Measurements from ENCODE around the gene BOD1L1.

The BOD1L1 gene

DNA sequence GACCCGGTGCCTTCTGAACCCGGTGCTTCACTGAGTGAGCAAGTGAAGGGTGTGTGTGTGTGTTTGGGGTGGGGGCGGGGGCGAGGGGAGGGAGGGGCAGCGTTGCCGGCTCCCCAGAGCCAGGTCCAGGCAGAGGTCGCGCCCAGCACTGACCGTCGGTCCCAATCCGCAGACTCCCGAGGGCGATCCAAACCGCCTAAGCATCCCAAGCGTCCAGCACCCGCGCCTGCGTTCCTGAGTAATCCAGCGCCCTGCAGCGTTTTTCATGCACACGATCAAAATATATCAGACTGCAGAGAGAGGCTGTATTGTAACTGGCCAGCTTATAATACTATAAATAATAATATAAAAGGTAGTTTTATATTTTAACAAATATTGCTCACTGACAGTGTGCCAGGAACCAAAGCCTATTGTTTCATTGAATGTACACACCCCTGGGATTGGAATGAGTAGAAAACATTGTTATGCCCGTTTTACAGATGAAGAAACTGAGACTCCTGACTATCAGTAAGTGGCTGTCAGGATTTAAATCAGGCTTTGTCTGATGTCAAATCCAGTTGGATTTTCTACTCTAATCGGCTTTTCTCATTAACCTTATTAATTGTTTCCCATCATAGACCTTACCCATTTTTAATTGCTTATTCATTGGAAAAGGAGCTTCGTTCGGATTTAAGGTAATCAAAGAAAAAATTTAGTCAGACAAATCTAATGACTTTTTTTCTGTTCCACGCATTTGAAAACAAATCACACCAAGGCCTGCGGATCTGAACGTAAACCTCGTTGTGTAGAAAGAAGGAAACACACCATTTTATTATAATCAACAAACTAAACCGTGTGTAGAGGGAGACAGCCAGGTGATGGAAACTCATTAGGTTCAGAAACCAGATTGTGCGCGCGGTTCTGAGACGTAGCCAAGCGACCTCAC is 79.2 kb downstream of the BOD1L1 start:
- POLR2A ChIA-PET: no interaction called here
- no peak overlapping the region for H3K4me3 ChIP-seq (ENCODE audit: low read depth, low read length)
- TF ChIP-seq, protein P1, sequence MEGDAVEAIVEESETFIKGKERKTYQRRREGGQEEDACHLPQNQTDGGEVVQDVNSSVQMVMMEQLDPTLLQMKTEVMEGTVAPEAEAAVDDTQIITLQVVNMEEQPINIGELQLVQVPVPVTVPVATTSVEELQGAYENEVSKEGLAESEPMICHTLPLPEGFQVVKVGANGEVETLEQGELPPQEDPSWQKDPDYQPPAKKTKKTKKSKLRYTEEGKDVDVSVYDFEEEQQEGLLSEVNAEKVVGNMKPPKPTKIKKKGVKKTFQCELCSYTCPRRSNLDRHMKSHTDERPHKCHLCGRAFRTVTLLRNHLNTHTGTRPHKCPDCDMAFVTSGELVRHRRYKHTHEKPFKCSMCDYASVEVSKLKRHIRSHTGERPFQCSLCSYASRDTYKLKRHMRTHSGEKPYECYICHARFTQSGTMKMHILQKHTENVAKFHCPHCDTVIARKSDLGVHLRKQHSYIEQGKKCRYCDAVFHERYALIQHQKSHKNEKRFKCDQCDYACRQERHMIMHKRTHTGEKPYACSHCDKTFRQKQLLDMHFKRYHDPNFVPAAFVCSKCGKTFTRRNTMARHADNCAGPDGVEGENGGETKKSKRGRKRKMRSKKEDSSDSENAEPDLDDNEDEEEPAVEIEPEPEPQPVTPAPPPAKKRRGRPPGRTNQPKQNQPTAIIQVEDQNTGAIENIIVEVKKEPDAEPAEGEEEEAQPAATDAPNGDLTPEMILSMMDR (IDR thresholded peaks at IDR 0.05; ENCODE audit: insufficient read depth, low read length, missing control alignments): no peak
- no peak for DNase-seq (ENCODE audit: low read depth, low spot score)
- CTCF ChIA-PET: interaction anchor here (0.6 to 7.6 kb wide), 15 partner anchors 10 to 821 kb away, joined by 3 to 68 read pairs (median 4); no protein-coding TSS in a partner anchor

GRCh38 chr4:13547485-13548041 is 80.0 kb downstream of the BOD1L1 start:
- TF ChIP-seq, protein P1 (IDR thresholded peaks at IDR 0.05; ENCODE audit: insufficient read depth, low read length, missing control alignments): no peak
- 0 out of 2 replicates have a peak overlapping the region, but pooled peaks have one; percentile 8 for H3K4me3 ChIP-seq (ENCODE audit: low read depth, low read length)
- POLR2A ChIA-PET: no interaction called here
- DNase-seq (ENCODE audit: low read depth, low spot score): no peak
- CTCF ChIA-PET: interaction anchor here (0.8 to 7.6 kb wide), 6 partner anchors 14 to 821 kb away, joined by 3 to 68 read pairs (median 4); no protein-coding TSS in a partner anchor

DNA sequence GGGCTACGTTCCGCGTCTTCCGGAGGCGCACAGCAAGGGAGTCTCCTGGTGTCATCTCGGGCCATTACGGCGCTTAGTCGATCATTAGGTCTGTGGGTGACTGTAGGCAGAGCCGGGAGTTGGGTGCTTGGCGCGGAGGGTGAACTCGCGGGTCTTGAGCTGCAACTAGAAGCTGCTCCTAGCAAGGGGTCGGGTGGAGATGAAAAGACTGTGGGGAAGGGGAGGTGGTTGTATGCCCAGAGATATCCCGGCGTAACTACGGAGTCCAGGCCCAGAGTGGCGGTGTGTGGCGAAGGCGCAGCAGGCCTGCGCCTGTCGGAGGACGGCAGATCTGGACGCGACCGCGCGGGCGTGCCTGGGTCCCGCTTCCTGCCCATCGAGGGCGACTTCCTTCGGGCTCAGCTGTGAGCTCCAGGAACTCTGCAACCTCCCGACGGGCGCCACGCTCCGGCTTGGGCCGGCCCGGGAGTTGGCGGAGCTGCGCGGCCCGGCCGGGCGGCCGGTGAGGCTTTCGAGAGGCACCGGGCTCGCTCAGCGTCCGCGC is 80.5 kb downstream of the BOD1L1 start:
- no peak for DNase-seq (ENCODE audit: low read depth, low spot score)
- peak overlapping the region; percentile 15; the same call in 1 of the 2 replicates for H3K4me3 ChIP-seq (ENCODE audit: low read depth, low read length)
- ChIA-PET POLR2A (no interaction called here), CTCF (interaction anchor here (0.8 to 7.6 kb wide), 2 partner anchors 695 to 819 kb away, joined by 3 to 68 read pairs; no protein-coding TSS in a partner anchor)
- TF ChIP-seq, protein P1 (IDR thresholded peaks at IDR 0.05; ENCODE audit: insufficient read depth, low read length, missing control alignments): no peak

GRCh38 chr4:13546142-13546940 is 81.2 kb downstream of the BOD1L1 start:
- ChIA-PET POLR2A (no interaction called here), CTCF (interaction anchor here (0.8 to 7.6 kb wide), 2 partner anchors 695 to 819 kb away, joined by 3 to 68 read pairs; no protein-coding TSS in a partner anchor)
- TF ChIP-seq, protein P1 (IDR thresholded peaks at IDR 0.05; ENCODE audit: insufficient read depth, low read length, missing control alignments): no peak
- H3K4me3 ChIP-seq (ENCODE audit: low read depth, low read length): no peak overlapping the region
- DNase-seq (ENCODE audit: low read depth, low spot score): no peak

DNA sequence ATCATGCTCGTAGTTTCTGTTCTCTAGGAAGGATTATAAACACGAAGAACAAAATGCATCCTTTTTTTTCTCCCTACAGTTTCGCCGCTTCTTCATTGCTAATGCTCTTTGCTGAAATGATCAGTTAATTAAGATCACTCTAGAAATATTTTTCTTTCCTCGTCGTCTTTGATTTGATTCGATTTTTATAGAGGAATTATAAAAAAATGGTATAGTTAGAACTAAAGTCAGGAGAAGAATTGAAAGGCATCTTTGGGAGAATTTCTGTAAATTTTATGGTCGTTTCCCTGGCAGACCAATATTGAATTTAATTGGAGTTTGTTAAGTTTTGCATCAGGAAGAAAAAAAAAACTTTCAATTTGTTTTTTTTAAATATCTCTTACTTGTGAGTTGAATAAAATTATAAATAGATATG is 82.1 kb downstream of the BOD1L1 start:
- no peak for DNase-seq (ENCODE audit: low read depth, low spot score)
- H3K4me3 ChIP-seq (ENCODE audit: low read depth, low read length): peak overlapping the region; percentile 57
- POLR2A ChIA-PET: no interaction called here
- TF ChIP-seq, protein P1 (IDR thresholded peaks at IDR 0.05; ENCODE audit: insufficient read depth, low read length, missing control alignments): no peak
- CTCF ChIA-PET: interaction anchor here (7.6 kb wide), 1 partner anchor 694 kb away, joined by 68 read pairs; no protein-coding TSS in a partner anchor

Data from AG04449 (cell line).